Natural killer cell treated with Interleukin-12 subunit alpha and Interleukin-12 subunit beta and Interleukin-15 and Interleukin-18, amount 100 ng/mL, for 72 hours (primary cell): ENCODE data around the gene NAA38. TPM values are rescaled to one million over a fixed set of nuclear protein-coding genes. Genes with fewer than 3 reads are reported as not detected.
A peak's percentile ranks its signal among the peaks of the same experiment; 100 is the strongest.
"Not testable (repeated sequence)": the region's sequence is repeated elsewhere in the genome, so short reads cannot be mapped to it uniquely, and the experiment has no call there.

Experiments used
- ATAC-seq, 2 donors: fragments of 150-1000 bp; cut with Tn5 transposase in 1 of 2; sonication (Bioruptor Pico), chemical (Tn5 transposase) in 1 of 2; 2 replicates each; pipeline ENCODE4 v1.10.0; 2021
- DNase-seq: peaks from one replicate; pipeline ENCODE4 v3.0.0; 2022; ENCODE audit warnings: low spot score
- H3K27ac Mint-ChIP-seq, 2 donors: 1 replicate in 1 of 2; 2 replicates in 1 of 2; pipeline ENCODE4 v1.8.0; 2022; ENCODE audit warnings: mixed read lengths in 2 of 2, mild to moderate bottlenecking in 1 of 2, moderate library complexity in 1 of 2
- H3K27me3 Mint-ChIP-seq, 2 donors: 1 replicate in 1 of 2; 2 replicates in 1 of 2; pipeline ENCODE4 v1.8.0; 2022; ENCODE audit warnings: mixed read lengths in 2 of 2
- H3K36me3 Mint-ChIP-seq: one replicate; pipeline ENCODE4 v1.8.0; 2022; ENCODE audit warnings: mixed read lengths
- H3K4me1 Mint-ChIP-seq, 2 donors: 1 replicate in 1 of 2; 2 replicates in 1 of 2; pipeline ENCODE4 v1.8.0; 2022; ENCODE audit warnings: low read depth in 2 of 2, mixed read lengths in 2 of 2, mild to moderate bottlenecking in 1 of 2
- H3K4me3 Mint-ChIP-seq: one replicate; pipeline ENCODE4 v1.8.0; 2022; ENCODE audit warnings: mixed read lengths
- H3K9me3 Mint-ChIP-seq: 2 replicates; pipeline ENCODE4 v1.8.0; 2022; ENCODE audit warnings: mixed read lengths
- total RNA-seq, 2 donors: library from RNA; stranded (reverse); gene quantifications; one replicate each; pipeline ENCODE4 v1.2.3, GENCODE V29; 2022

The NAA38 gene
- total RNA-seq, 2 donors from 2014 or later: 54.1 to 105 TPM

DNA sequence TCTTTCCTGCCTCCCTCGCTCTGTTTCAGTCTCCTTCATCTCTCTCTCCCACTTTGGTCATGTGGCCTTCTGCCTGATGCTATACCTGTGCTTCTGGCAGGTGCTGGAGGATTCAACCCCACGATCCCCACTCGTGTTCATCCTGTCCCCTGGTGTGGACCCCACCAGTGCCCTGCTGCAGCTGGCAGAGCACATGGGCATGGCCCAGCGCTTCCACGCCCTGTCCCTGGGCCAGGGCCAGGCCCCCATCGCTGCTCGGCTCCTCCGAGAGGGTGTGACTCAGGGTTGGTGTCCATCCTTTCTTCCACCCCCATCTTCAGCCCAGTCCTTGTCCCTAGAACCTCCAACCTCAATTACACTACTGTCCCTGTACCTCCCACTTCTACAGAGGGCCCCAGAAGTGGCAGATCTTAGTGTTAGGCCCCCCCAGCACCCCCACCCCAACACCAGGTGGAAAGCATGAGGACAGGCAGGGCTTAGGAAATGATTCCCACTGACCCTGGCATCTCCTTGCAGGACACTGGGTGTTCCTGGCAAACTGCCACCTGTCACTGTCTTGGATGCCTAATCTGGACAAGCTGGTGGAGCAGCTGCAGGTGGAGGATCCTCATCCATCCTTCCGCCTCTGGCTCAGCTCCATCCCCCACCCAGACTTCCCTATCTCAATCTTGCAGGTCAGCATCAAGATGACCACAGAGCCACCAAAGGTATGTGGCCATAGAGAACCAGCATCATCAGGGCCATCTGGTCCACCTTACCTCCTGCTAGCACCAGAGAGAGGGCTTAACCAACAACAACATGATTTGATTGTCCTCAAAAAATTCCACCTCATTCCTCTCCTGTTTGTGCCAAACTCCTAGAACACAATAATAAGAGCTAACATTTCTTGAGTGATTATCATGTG, 33.1 kb downstream of the NAA38 start:
- ATAC-seq: no peak
- DNase-seq: no peak
- H3K4me1 Mint-ChIP-seq: peaks cover 0 to 6% of the 10 kb centered on the region in 2 donors

DNA sequence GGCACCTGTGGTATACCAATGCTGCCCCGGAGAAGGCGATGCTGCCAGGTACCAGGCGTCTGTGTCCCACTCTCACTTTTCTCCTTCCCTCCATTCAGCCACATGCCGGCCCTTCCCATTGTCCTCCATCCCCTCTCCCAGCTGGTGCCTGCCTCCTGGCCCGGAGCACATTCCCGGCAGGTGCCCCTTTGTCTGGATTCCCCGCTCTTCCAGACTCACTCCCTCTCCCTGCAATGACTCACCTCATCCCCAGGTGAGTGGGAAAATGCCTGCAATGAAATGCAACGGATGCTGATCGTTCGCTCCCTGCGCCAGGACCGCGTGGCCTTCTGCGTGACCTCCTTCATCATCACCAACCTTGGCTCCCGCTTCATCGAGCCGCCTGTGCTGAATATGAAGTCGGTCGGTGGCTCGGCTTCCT, 33.8 kb downstream of the NAA38 start:
- Mint-ChIP-seq H3K27ac (peak overlapping the region in 1 of 2 donors; percentile 34), H3K4me3 (no peak overlapping the region), H3K4me1 (peaks cover 0 to 6% of the 10 kb centered on the region in 2 donors), H3K27me3 (peaks cover 13 to 17% of the 10 kb centered on the region in 2 donors), H3K36me3 (no peaks in the 10 kb centered on the region), H3K9me3 (no peaks in the 10 kb centered on the region)
- ATAC-seq (no peak), DNase-seq (no peak)

More for the DNA sequence above, 33.1 kb downstream of the NAA38 start:
- Mint-ChIP-seq H3K9me3 (no peaks in the 10 kb centered on the region), H3K4me3 (no peak overlapping the region), H3K27me3 (peaks cover 15 to 17% of the 10 kb centered on the region in 2 donors), H3K27ac (peak overlapping the region in 1 of 2 donors; percentile 34), H3K36me3 (no peaks in the 10 kb centered on the region)

DNA sequence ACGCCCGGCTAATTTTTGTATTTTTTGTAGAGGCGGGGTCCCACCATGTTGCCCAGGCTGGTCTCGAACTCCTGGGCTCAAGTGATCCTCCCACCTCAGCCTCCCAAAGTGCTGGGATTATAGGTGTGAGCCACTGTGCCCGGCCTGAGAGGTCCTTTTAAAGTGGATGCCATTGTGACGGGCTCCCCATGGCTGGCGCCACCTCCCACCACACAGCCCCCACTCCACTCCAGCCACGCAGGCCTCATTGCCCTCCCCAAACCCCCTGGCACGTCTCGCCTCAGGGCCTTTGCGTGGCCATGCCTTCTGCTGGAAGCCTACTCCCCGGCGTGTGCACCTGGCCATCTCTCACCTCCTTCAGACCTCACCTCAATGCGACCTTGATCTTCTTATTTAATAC, 35.2 kb downstream of the NAA38 start:
- H3K36me3 Mint-ChIP-seq: no peaks in the 10 kb centered on the region
- no peaks in the 10 kb centered on the region for H3K9me3 Mint-ChIP-seq
- ATAC-seq (no peak), DNase-seq (no peak)
- peaks cover 0 to 6% of the 10 kb centered on the region in 2 donors for H3K4me1 Mint-ChIP-seq
- H3K27ac Mint-ChIP-seq: peak overlapping the region in 1 of 2 donors; percentile 44
- peaks cover 13% of the 10 kb centered on the region in 2 donors for H3K27me3 Mint-ChIP-seq
- H3K4me3 Mint-ChIP-seq: no peak overlapping the region

DNA sequence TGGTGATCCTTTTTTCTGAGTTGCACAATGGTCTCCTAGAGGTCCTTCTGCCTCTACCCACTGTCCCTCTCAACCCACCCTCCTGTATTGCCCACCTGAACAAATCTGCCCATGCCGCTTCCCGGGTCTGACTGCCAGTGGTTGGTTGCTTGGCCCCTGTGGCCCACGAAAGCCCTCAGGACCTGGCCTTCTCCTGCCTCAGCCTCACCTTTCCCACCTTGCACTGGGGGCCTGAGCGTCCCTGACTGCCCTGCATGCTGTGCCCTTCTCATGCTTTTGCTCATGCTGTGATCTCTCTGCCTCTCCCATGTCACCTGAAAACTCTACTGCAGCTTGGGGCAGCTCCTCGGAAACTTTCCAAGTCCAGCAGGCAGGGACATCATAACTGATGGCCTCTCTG, 37.1 kb downstream of the NAA38 start:
- no peaks in the 10 kb centered on the region for H3K36me3 Mint-ChIP-seq
- H3K9me3 Mint-ChIP-seq: no peaks in the 10 kb centered on the region

DNA sequence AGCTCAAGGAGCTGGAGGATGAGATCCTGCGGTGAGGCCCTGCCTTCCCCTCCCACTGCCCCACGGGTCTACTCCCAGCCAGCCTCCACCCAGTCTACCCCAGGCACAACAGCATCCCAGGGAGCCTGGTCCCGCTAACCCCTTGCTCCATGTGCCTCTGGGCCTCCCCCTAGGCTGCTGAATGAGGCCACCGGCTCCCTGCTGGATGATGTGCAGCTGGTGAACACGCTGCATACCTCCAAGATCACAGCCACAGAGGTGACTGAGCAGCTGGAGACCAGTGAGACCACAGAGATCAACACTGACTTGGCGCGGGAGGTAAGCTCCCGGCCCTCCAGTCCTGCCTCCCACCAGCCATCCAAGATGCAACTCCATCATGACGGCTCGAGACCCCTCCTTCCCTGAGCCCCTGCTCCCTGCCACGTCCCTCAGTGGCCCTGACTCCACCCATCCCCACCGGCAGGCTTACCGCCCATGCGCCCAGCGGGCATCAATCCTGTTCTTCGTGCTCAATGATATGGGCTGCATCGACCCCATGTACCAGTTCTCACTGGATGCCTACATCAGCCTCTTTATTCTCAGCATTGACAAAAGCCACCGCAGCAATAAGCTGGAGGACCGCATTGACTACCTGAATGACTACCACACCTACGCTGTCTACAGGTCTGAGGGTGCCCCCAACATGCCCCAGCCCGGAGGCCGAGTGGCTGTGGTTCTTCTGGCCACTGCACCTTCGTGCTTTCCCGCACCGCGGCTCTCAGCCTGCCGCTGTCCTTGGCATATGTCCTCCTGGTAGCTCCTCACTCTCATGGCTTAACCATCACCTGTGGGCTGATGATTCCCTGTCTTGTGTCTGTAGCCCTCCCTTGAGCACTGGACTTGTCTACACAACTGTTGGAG, 38.4 kb downstream of the NAA38 start:
- Mint-ChIP-seq H3K36me3 (no peaks in the 10 kb centered on the region), H3K4me1 (peaks cover 0 to 2% of the 10 kb centered on the region in 2 donors), H3K27me3 (peaks cover 0 to 1% of the 10 kb centered on the region in 2 donors), H3K9me3 (no peaks in the 10 kb centered on the region), H3K4me3 (no peak overlapping the region), H3K27ac (no peak overlapping the region)
- ATAC-seq (peak in 1 of 2 donors; percentile 22), DNase-seq (no peak)

More for the DNA sequence above, 37.1 kb downstream of the NAA38 start:
- no peak overlapping the region for H3K27ac Mint-ChIP-seq
- peaks cover 0 to 5% of the 10 kb centered on the region in 2 donors for H3K4me1 Mint-ChIP-seq
- peaks cover 6 to 9% of the 10 kb centered on the region in 2 donors for H3K27me3 Mint-ChIP-seq
- no peak overlapping the region for H3K4me3 Mint-ChIP-seq
- ATAC-seq (no peak), DNase-seq (no peak)

DNA sequence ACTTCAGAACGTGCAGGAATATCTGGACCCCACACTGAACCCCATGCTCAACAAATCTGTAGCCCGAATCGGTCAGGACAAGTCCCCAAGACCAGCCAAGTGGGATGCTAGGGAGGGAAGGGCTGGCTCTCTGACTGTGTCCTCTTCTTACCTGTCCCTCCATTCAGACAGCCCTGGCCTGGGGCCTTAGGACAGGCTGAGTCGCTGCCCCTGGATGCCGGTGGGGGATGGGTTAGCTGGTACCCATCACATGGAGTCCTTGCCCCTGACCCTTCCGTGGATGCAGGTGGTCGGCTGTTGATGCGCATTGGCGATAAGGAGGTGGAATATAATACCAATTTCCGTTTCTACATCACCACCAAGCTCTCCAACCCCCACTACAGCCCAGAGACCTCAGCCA, 39.3 kb downstream of the NAA38 start:
- no peak overlapping the region for H3K27ac Mint-ChIP-seq
- H3K9me3 Mint-ChIP-seq: no peaks in the 10 kb centered on the region
- no peak for DNase-seq
- H3K36me3 Mint-ChIP-seq: no peaks in the 10 kb centered on the region
- no peaks in the 10 kb centered on the region for H3K27me3 Mint-ChIP-seq
- no peaks in the 10 kb centered on the region for H3K4me1 Mint-ChIP-seq
- no peak for ATAC-seq
- no peak overlapping the region for H3K4me3 Mint-ChIP-seq

DNA sequence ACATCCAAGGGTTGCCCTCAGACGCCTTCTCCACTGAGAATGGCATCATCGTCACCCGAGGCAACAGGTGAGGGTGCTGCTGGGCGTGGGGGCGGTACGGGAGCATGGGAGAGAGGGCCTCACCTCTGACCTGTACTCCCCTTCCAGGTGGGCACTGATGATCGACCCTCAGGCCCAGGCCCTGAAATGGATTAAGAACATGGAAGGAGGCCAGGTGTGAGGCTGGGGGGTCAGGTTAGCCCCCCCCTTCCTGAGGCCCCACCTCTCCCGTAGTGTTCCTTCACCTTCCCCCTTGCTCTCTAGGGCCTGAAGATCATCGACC, 39.8 kb downstream of the NAA38 start:
- Mint-ChIP-seq H3K9me3 (no peaks in the 10 kb centered on the region), H3K27me3 (no peaks in the 10 kb centered on the region), H3K36me3 (no peaks in the 10 kb centered on the region), H3K4me3 (no peak overlapping the region), H3K4me1 (no peaks in the 10 kb centered on the region), H3K27ac (no peak overlapping the region)
- DNase-seq: no peak
- no peak for ATAC-seq

DNA sequence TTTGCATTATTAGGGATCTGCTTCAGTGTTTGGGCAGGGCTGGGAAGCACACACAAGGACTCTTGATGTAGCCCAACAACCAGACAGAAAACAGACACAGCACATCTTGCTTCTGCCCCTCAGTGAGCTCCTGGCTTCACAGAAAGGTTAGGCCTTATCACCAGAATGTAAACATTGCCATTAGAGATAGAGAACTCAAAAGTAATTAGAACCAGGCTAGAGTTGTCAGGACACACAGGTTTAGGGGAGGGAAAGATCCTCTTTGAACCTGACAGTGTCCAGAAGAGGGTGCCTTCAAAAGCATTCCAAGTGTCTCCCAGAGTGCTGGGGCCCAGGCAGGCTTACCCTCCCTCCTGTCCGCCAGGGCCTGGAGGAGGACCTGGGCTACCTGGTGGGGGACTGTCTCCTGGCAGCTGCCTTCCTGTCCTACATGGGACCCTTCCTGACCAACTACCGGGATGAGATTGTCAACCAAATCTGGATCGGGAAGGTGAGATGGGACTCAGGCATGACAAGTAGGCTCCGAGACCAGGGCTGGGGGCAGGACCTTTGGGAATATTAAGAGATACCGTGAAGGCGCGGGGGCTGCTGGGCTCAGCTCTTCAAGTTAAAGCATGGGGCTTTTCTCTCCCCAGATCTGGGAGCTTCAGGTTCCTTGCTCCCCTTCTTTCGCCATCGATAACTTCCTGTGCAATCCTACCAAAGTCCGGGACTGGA, 40.3 kb downstream of the NAA38 start:
- ATAC-seq: peak in 1 of 2 donors; percentile 14
- Mint-ChIP-seq H3K27me3 (no peaks in the 10 kb centered on the region), H3K27ac (peak overlapping the region in 1 of 2 donors; percentile 3), H3K4me3 (no peak overlapping the region), H3K4me1 (no peaks in the 10 kb centered on the region), H3K9me3 (no peaks in the 10 kb centered on the region), H3K36me3 (no peaks in the 10 kb centered on the region)
- no peak for DNase-seq

DNA sequence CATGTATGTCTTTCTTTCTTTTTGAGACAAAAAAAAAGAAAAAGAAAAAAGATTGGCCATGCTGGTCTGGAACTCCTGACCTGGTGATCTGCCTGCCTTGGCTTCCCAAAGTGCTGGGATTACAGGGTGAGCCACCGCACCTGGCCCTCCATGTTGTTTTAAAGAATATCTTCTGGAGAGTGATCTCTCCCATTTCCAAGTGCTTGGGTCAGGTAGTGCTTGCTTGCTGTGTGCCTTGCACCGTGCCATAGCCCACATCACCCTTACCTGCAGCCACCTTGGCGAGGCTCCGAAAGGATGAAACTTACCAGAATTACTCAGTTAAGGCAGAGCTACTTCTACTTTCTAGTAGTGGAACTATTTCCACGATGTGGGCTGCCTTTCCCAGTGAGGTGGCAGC, 42.4 kb downstream of the NAA38 start:
- no peaks in the 10 kb centered on the region for H3K9me3 Mint-ChIP-seq
- DNase-seq (no peak), ATAC-seq (no peak)
- no peaks in the 10 kb centered on the region for H3K4me1 Mint-ChIP-seq
- H3K27me3 Mint-ChIP-seq: no peaks in the 10 kb centered on the region
- no peak overlapping the region for H3K4me3 Mint-ChIP-seq
- no peaks in the 10 kb centered on the region for H3K36me3 Mint-ChIP-seq
- H3K27ac Mint-ChIP-seq: no peak overlapping the region

DNA sequence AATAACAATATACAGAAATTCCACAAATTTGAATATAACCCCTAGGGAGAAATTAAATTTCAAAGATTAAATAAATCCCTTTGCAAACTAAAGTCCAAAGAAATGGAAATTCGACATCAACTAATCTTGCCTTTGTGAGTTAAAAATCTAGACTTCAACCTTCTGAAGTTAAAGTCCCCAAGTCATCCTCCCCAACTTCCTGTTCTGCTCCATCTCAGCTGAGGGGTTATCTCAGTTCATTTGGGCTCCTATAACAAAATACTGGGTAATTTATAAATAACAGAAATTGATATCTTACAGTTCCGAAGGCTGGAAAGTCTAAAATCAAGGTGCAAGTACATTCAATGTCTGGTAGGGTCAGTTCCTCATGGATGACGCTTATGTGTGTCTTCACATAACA, 46.1 kb downstream of the NAA38 start:
- Mint-ChIP-seq H3K27me3 (peaks cover 8 to 9% of the 10 kb centered on the region in 2 donors), H3K27ac (no peak overlapping the region), H3K4me1 (no peaks in the 10 kb centered on the region), H3K9me3 (no peaks in the 10 kb centered on the region), H3K4me3 (no peak overlapping the region), H3K36me3 (no peaks in the 10 kb centered on the region)
- ATAC-seq (no peak), DNase-seq (no peak)

DNA sequence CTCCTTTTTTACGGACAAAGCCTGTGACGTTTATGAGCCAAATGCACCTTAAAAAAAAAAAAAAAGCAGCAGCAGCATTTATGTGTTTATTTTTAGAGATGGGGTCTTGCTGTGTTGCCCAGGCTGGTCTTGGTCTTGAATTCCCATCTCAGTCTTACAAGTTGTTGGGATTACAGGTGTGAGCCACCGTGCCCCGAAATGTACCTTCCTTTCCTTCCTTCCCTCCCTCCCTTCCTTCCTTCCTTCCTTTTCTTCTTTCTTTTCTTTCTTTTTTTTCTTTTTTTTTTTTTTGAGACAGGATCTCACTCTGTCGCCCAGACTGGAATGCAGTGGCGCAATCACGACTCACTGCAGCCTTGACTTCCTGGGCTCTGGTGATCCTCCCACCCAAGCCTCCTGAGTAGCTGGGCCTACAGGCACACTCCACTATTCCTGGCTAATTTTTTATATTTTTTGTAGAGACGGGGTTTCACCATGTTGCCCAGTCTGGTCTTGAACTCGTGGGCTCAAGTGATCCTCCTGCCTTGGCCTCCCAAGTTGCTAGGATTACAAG, 47.5 kb downstream of the NAA38 start:
- H3K36me3 Mint-ChIP-seq, H3K4me1 Mint-ChIP-seq, H3K4me3 Mint-ChIP-seq, ATAC-seq, H3K9me3 Mint-ChIP-seq, H3K27ac Mint-ChIP-seq, DNase-seq: not testable (repeated sequence)
- peaks cover 8 to 13% of the 10 kb centered on the region in 2 donors for H3K27me3 Mint-ChIP-seq

DNA sequence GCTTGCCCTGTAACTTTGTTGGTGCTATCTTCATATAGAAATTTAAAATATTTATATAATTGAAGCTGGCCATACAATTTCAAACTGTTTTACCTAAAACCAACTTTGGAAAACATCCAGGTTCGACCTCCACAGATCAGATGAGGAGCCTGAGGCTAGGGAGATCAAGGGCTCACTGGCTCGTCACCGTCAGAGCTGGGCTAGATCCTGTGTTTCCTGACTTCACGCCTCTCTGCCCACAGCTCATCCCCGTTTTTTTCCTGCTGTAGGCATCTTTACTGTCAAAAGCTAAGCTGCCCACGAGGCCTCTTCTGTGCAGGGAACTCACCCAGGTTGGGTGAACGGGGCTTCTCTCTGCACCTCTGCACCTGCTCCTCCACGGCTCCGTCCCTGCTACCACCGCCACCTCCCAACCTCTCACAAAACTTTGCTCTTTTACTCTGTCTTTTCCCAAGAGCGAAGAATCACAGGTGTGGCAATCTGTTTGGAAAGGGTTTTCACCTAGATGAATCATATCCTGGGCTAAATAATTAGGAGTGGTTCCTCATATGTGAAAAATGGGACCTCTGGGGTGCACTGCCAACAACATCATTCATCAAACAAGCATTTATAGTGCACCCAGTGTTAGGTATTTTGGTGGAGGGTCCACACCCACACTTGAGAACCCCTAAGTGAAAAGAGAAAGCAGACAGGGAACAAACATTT, 48.1 kb downstream of the NAA38 start:
- no peak overlapping the region for H3K27ac Mint-ChIP-seq
- ATAC-seq (no peak), DNase-seq (no peak)
- no peaks in the 10 kb centered on the region for H3K9me3 Mint-ChIP-seq
- peaks cover 8 to 13% of the 10 kb centered on the region in 2 donors for H3K27me3 Mint-ChIP-seq
- H3K4me1 Mint-ChIP-seq: no peaks in the 10 kb centered on the region
- H3K36me3 Mint-ChIP-seq: no peaks in the 10 kb centered on the region
- no peak overlapping the region for H3K4me3 Mint-ChIP-seq

DNA sequence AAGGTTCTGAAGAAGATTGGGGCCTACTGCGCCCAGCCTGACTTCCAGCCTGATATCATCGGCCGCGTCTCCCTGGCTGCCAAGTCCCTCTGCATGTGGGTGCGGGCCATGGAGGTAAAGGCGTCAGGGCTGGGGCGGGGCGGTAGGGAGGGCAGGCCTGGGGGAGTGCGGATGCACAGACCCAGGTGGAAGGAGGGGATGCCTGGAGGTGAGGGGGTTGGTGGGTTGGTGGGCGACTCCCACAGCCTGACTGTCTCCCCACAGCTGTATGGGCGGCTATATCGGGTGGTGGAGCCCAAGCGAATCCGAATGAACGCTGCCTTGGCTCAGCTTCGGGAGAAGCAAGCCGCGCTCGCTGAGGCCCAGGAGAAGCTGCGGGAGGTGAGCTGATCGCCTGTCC, 50.2 kb downstream of the NAA38 start:
- Mint-ChIP-seq H3K36me3 (no peaks in the 10 kb centered on the region), H3K4me1 (peaks cover 0 to 4% of the 10 kb centered on the region in 2 donors), H3K27ac (no peak overlapping the region), H3K4me3 (no peak overlapping the region), H3K27me3 (peaks cover 8 to 19% of the 10 kb centered on the region in 2 donors), H3K9me3 (no peaks in the 10 kb centered on the region)
- DNase-seq (no peak), ATAC-seq (peak in 1 of 2 donors; percentile 44)
